HG03571 (cell line): Measurements from ENCODE around the gene REXO5.
A peak's percentile ranks its signal among the peaks of the same experiment; 100 is the strongest.
"Not testable (repeated sequence)": the region's sequence is repeated elsewhere in the genome, so short reads cannot be mapped to it uniquely, and the experiment has no call there.

Source experiments
- ATAC-seq: cut with Tn5 transposase; IDR thresholded peaks from one replicate; pipeline ENCODE4 v1.9.1; 2021; ENCODE audit not compliant: unreplicated experiment

The REXO5 gene

DNA sequence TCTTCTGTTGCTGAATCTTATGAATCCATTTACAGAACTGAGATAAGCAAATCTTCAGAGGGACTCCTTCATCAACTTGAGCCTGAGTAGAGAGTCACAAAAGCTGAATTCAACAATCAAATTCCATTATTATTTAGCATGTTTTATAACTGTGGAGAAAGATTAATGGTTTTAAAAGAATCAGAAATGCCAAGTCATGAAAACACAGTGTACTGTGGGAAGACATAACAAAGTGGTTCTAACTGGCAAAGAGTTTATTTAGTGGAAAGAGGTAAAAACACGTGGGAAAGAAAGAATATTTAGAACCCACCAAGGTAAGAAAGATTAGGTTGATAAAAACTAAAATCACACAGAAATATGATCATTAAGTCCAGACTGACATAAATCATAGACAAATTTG lies 5.0 kb upstream of the REXO5 start:
- ATAC-seq, result no peak

DNA sequence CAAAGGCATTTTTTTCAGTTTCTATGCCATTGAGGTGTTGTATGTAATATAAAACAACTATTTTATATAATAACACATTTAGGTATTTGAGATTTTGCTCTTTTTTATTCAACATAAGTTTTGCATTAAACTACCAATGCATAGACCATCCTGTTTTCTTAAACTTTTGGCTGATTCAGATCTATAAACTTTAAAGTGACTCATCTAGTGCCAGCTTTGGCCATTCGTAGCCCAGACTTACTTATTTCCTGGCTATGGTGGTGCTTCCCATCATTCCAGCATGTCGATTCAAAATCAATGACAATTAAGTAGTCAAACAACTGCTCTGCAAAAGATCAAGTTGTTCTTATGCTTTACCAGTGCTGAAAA lies 3.2 kb upstream of the REXO5 start:
- ATAC-seq, result no peak

- ATAC-seq, result no peak
Observed at GRCh38 chr16:20803561-20804214, 2.6 kb upstream of the REXO5 start.

GRCh38 chr16:20805684-20806167 lies 601 bp upstream of the REXO5 start:
- not testable (repeated sequence) for ATAC-seq

GRCh38 chr16:20807862-20808261 lies 1.5 kb downstream of the REXO5 start:
- no peak for ATAC-seq

DNA sequence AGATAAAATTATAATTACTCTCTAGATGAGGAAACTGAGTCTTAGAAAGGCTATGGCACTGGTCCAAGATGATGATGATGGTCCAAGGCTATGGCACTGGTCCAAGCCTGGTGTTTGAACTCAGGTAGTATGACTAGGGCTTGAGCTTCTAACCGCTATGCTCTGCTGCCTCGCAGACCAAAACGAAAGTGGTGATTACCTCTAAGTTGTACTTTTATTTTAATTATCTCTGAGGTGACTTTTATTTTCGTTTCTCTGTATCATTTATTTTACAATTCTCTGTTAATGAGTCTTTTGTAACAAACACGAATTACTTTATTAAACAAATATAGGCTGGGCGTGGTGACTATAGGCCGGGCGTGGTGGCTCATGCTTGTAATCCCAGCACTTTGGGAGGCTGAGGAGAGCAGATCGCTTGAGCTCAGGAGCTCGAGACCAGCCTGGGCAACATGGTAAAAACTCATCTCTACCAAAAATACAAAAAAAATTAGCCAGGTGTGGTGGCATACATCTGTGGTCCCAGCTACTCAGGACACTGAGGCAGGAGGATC lies 5.6 kb downstream of the REXO5 start:
- no peak for ATAC-seq

DNA sequence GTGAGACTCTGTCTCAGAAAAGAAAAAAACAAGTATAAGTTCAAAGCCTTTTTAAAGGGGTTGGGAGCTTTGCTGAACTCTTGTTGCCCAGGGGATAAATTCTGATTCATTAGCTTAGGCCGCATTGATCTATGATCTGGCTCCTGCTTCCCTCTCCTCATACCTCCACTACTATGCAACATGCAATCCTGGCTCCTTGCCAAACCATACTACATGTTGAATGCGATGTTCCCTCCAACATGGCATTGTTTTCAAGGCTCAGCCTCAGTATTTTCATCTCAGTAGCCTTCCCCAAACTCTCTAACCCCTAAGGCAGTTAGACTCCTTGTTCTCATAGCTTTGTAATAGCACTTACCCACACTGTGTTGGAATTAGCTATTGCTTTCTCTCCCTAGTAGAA lies 6.2 kb downstream of the REXO5 start:
- no peak for ATAC-seq

- ATAC-seq, result peak; percentile 55
Observed at GRCh38 chr16:20814784-20815183, 8.5 kb downstream of the REXO5 start.

- no peak for ATAC-seq
Observed at GRCh38 chr16:20818929-20819585, 12.7 kb downstream of the REXO5 start.

DNA sequence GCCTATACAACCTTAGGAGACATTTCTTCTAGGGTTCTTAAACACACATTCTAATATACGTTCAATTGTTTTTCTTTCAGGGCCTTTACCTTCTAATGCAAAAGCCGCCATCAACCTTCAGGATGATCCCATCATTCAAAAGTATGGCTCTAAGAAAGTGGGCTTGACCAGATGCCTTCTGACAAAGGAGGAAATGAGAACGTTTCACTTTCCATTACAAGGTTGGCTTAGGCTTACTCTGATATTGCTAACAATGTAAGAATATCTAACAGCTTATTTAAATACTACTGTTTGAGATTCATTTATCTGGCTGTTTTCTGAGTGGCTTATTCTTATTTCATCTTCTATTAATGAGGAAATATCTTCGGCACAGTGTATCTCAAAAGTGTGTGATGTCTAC lies 15.4 kb downstream of the REXO5 start:
- ATAC-seq, result no peak

- ATAC-seq, result no peak
Observed at GRCh38 chr16:20822521-20823325, 16.4 kb downstream of the REXO5 start.

DNA sequence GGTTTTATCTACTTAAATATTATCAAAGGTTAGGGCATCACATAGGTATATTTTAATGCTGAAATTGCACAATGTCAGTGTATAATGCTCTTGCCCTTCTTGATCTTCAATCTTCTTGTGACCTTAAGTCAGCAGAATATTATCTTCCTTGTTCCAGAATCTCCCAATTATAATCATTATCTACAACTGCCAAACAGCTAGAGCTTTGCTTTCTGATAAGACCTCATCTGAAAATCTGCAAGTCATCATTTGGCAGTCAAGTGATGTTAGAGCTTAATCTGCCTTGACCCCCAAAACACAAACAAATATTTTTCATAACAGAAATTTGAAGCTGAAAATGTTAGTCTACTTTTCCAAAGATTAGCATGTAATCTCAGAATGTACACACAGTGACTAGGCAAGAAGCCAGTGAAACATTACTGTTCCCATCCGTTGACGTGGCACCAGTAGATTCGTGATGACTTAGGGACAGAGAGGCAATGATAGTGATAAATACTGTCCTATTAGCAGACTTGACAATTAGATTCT lies 19.8 kb downstream of the REXO5 start:
- ATAC-seq, result no peak

DNA sequence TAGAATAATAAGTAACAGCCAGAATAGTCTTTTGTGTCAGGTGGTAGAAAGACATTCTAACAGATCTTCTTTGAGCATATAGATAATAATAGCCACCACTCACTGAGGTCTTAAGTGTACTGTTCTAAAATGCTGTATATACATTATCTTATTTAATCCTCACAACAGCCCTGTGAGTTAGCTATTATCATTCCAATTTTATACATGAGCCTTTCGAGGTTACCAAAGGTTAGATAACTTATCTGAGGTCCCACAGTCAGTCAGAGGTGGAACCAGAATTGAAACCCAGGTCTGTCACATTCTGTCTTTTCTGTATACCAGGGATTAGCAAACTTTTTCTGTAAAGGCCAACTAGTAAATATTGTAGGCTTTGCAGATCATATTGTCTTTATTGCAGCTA lies 23.2 kb downstream of the REXO5 start:
- no peak for ATAC-seq

- no peak for ATAC-seq
Observed at GRCh38 chr16:20830372-20830771, 24.0 kb downstream of the REXO5 start.

DNA sequence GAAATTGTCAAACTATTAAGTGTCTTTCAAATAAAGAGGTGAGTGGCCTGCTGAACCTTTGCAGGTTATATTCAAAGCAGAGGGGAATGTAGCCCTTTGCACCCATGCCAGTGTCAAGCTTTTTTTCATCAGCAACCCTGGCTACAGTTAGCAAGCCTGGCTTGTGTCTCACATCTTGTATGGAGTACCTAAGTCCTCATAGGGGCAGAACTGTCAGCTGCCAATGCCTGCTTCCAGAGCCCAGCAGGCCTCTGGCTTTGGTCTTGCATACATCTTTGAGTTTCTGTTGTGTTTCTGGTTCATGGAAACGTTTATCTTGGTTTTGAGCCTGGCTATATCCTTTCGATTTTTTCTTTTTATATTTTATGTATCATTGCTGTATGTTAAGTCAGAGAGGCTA lies 26.8 kb downstream of the REXO5 start:
- ATAC-seq, result no peak

- no peak for ATAC-seq
Observed at GRCh38 chr16:20838240-20838639, 31.9 kb downstream of the REXO5 start.

DNA sequence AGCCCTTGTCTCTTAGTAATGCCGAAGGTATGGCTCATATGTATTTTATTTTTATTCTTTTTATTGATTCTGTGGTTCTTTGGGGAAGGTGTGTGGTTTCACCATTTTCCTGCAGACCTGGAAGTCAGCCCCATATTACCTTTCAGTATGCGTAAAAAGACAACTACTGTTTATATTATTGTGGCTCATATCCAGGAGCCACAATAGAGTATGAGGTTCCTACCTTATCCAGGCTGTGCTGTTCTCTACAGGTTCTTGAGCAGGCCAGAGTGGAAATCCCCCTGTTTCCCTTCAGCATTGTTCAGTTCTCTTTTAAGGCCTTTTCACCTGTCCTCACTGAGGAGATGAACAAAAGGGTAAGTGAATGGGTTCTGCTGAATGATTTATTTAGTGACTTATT lies 33.2 kb downstream of the REXO5 start:
- ATAC-seq, result no peak

DNA sequence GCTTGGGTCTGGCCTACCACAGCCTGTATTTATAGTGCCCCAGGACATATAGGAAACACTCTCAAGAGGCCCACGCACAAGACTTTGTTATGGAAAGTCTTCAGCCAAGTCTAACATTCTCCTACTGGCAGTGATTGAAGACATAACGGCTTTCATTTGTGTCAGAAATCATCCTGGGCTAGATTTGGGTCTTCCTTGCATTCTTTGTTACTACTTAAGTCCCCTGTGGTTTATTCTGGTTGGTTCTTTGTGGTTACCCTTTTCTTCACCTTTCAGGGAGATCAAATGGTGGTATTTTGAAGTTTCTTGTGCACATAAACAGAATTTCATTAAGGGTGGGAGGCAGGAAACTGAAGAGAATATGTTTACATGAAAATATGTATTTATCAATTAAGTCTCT lies 37.7 kb downstream of the REXO5 start:
- no peak for ATAC-seq

DNA sequence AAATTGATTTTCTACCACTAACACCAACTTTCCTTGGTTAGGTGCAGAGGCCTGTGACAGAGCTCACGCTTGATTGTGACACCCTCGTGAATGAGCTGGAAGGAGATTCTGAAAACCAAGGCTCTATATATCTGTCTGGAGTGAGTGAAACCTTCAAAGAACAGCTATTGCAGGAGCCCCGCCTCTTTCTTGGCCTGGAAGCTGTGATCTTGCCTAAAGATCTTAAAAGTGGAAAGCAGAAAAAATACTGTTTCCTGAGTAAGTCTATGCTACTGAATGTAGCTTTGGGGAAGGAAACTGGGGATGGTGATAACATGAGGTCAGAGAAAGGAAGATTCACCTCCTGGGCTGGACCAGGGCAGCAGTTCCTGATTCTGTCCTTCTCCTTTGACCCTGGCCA lies 38.3 kb downstream of the REXO5 start:
- ATAC-seq, result no peak

DNA sequence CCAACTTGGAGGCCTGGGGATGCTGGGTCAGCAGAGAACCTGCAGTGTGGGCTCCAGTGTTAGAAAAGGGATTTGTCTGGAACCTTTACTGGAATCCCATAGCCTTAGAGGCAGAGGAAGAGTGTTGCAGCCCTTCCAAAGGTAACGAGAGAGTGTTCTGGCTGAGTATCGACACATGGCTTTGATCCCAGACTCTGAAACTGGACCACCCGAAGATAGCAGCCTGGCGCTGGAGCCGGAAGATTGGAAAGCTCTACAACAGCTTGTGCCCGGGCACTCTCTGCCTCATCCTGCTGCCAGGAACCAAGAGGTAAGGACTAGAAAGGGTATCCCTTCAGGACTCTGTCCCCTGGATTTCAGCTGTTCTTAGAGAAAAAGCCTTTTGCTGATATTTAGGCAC lies 39.7 kb downstream of the REXO5 start:
- no peak for ATAC-seq

DNA sequence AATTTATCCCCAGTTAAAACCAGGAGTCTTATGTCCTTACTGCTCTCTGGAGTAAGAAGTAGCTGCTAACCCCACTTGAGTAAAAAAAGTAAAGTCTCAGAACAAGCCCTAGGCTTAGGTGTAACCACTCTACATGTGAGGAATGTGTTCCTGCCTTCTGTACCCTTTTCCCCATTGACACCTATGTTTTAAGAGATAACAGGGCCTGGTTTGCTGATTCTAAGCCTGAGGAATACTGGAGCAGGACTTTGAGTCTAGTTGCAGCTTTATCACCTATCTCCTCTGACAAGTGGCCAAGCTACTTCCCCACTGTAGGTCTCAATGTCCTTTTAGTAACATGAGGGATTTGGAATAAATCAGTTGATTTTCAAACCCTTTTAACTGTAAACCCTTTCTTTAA lies 40.2 kb downstream of the REXO5 start:
- ATAC-seq, result no peak

DNA sequence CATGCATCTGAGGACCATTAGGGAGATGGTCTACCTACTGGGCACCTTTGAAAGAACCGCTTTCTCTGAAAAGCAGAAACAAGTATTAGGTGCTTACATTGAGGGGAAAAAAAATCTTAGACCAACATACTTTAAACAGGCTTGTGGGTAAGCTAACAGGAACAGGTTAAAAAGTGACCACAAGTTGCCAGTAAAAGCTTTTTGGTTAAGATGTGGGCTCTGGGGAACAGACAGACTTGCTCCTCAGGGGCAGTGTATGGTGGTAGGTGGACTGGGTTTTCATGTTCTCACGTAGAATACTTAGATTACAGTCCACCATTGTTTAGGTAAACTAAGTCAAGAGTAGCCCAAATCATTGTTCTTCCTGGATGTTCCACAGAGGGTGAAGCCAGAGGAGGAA lies 41.2 kb downstream of the REXO5 start:
- no peak for ATAC-seq
